Measurements from ENCODE around the gene SLC35B2.

DNA sequence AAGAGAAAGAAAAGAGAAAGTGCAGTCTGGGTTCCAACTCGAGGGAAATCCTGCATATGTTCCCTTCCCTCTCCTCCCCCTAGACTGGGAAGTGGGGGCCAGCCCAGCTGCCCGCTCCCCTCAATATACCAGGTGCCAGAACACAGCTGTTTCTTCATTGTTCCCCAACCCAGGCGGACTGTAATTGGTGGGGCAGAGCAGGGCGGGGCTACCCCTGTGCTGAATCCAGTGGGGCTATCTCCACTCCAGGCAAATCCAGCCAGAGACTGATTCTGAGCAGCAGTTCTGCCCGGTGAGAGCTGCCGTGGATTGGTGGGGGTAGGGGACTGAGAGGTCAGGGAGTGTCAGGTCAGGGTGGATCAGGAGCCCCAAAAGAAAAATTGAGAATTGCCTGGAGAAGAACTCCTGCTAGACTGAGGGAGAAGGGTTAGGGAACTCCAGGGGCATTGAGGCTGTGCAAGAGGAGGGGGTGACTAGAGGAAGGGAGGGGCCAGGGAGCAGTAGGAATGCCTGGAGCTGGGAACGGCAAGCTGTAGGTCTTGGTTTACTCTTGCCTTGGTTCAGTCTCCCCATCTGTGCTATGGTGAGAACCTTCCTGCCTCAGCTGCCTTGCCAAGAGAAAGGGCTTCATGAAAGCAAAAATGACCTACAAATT is 40.5 kb downstream of the SLC35B2 start, which contains the start of gene MYMX:
- TF ChIP-seq, protein P1, sequence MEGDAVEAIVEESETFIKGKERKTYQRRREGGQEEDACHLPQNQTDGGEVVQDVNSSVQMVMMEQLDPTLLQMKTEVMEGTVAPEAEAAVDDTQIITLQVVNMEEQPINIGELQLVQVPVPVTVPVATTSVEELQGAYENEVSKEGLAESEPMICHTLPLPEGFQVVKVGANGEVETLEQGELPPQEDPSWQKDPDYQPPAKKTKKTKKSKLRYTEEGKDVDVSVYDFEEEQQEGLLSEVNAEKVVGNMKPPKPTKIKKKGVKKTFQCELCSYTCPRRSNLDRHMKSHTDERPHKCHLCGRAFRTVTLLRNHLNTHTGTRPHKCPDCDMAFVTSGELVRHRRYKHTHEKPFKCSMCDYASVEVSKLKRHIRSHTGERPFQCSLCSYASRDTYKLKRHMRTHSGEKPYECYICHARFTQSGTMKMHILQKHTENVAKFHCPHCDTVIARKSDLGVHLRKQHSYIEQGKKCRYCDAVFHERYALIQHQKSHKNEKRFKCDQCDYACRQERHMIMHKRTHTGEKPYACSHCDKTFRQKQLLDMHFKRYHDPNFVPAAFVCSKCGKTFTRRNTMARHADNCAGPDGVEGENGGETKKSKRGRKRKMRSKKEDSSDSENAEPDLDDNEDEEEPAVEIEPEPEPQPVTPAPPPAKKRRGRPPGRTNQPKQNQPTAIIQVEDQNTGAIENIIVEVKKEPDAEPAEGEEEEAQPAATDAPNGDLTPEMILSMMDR (IDR thresholded peaks at IDR 0.05; ENCODE audit: low read length), result no peak
- no peak for TF ChIP-seq EZH2phosphoT487 (IDR thresholded peaks at IDR 0.05; ENCODE audit: low read length)
